ENCODE measurements around the gene CASTOR1. TPM values are rescaled to one million over a fixed set of nuclear protein-coding genes. Genes with fewer than 3 reads are reported as not detected.
A peak's percentile ranks its signal among the peaks of the same experiment; 100 is the strongest.
"Not testable (repeated sequence)": the region's sequence is repeated elsewhere in the genome, so short reads cannot be mapped to it uniquely, and the experiment has no call there.

Gene CASTOR1
- 1 to 10 TPM; 3.6 to 4.0 TPM for total RNA-seq

DNA sequence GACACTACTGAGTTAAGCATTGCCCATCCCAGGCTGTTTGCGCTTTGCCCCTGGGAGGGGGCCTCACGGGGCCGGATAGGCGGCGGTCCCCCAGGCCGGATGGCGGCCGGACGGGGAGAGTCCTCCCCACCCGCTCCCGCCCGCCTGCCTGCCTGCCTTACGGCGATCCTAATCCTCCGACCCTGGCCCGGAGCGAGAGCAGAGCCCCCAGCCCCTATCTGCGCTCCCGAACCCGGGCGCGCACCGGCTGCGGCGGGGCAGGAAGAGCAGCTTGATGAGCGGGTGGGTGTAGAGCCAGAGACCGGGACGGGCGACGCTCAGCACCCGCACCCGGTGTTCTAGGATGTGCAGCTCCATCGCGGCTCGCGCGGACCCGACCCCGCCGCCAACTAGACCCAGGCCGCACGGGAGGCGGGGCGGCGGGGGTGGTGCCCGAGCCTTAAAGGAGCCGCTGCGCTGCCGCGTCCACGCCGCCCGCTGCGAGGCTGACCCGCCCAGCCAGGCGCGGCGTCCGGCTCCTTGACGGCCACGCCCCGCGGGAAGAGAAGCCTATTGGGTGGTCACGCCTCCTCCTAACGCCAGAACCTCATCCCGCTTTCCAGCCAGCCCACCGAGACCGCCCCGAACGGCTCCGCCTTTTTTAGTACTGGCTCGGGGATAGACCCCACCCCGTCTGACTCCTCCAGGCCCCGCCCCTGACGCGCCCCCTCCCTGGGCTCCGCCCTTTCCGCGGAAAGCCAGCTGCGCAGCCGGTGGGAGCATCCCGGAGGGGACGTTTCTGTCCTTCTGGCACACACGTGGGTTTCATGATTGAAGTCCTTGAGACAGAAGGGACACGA is at the start of gene CASTOR1:
Gene CASTOR1, minus strand, starts transcription at position 365 of the 839 bp plus-strand sequence. Its CDS starts 8 bp downstream, at position 357.
- no peaks in the 10 kb centered on the region for H3K27me3 Mint-ChIP-seq
- peak; percentile 94 for DNase-seq
- H3K36me3 Mint-ChIP-seq = peaks cover 8% of the 10 kb centered on the region
- H3K9me3 Mint-ChIP-seq = no peaks in the 10 kb centered on the region
- H3K4me1 Mint-ChIP-seq (ENCODE audit: low read depth) = peaks cover 22% of the 10 kb centered on the region
- intact Hi-C loops (cut with micrococcal nuclease) = loop anchor here (1.0 to 2.0 kb wide), 4 partner anchors 16 to 195 kb away; partner anchors contain the start of genes CCDC157 and SF3A1
- peak within 1 kb of the TSS; percentile 76 for H3K4me3 Mint-ChIP-seq
- H3K27ac Mint-ChIP-seq = peak within 1 kb of the TSS; percentile 69
- CTCF ChIA-PET = interaction anchor here (1.2 to 9.4 kb wide), 20 partner anchors 10 to 199 kb away, joined by 3 to 414 read pairs (median 32); partner anchors contain the start of genes MTFP1, OSM, RNF215 and SEC14L2
- POLR2A ChIA-PET = interaction anchor here (0.7 to 3.3 kb wide), 9 partner anchors 13 to 147 kb away, joined by 3 to 31 read pairs (median 7); partner anchors contain the start of genes CCDC157, RNF215, SEC14L2 and SF3A1

DNA sequence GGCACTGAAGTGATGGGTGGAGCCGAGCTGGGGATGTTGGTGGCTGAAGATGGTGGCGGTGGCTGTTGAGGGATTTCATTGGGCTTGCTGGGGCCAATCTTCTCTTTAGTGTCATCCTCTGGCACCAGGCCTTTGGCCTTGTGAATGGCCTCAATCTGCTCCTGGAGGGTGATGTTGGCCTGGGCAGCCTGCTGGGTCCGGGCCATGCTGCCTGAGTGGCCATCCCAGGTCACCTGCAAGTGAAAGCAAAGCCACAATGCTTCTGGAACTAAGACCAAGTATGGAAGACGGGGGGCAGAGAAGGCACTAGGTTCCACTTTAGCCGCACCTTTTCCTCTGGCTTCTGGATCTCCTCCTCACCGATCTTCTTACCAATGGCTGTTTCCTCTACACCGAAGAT is 49.5 kb upstream of the CASTOR1 start:
- no peaks in the 10 kb centered on the region for H3K27me3 Mint-ChIP-seq
- peaks cover 89% of the 10 kb centered on the region for H3K36me3 Mint-ChIP-seq
- ChIA-PET POLR2A (interaction anchor here (0.7 kb wide), 1 partner anchor 10 kb away, joined by 3 read pairs; no protein-coding TSS in a partner anchor), CTCF (no interaction called here)
- no peak for DNase-seq
- no peaks in the 10 kb centered on the region for H3K9me3 Mint-ChIP-seq
- peaks cover 27% of the 10 kb centered on the region for H3K4me1 Mint-ChIP-seq (ENCODE audit: low read depth)
- no peak overlapping the region for H3K4me3 Mint-ChIP-seq
- intact Hi-C loops (cut with micrococcal nuclease) = no loop called here
- no peak overlapping the region for H3K27ac Mint-ChIP-seq

DNA sequence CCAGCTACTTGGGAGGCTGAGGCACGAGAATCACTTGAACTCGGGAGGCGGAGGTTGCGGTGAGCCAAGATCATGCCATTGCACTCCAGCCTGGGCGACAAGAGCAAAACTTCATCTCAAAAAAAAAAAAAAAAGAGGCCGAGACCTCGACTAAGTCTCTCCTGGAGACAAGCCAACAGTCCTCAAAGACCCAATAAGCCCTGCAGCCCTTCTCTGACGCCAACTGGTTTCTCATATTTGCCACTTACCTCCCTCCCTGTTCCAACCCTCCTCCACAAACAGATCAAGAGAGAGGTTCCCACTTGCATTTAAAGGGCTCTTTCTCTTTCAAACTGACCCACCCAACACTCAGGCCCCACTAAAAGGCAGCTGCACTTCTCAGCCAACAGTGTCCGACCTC is 49.0 kb upstream of the CASTOR1 start:
- H3K9me3 Mint-ChIP-seq; intact Hi-C loops (cut with micrococcal nuclease); CTCF ChIA-PET; H3K27me3 Mint-ChIP-seq; H3K4me3 Mint-ChIP-seq; POLR2A ChIA-PET; DNase-seq: not testable (repeated sequence)
- Mint-ChIP-seq H3K27ac (peak overlapping the region; percentile 38), H3K4me1 (ENCODE audit: low read depth) (peaks cover 30% of the 10 kb centered on the region), H3K36me3 (peaks cover 87% of the 10 kb centered on the region)

GRCh38 chr22:30337461-30337778 is 48.1 kb upstream of the CASTOR1 start:
- Mint-ChIP-seq H3K4me1 (ENCODE audit: low read depth) (peaks cover 37% of the 10 kb centered on the region), H3K36me3 (peaks cover 89% of the 10 kb centered on the region), H3K27ac (peak overlapping the region; percentile 42), H3K9me3 (no peaks in the 10 kb centered on the region), H3K4me3 (no peak overlapping the region), H3K27me3 (no peaks in the 10 kb centered on the region)
- intact Hi-C loops (cut with micrococcal nuclease) = no loop called here
- CTCF ChIA-PET = interaction anchor here (0.7 kb wide), 1 partner anchor 52 kb away, joined by 3 read pairs; no protein-coding TSS in a partner anchor
- no peak for DNase-seq
- POLR2A ChIA-PET = no interaction called here

GRCh38 chr22:30336752-30337460 is 47.6 kb upstream of the CASTOR1 start:
- ChIA-PET CTCF (interaction anchor here (0.7 to 2.4 kb wide), 2 partner anchors 49 to 51 kb away, joined by 3 to 14 read pairs; no protein-coding TSS in a partner anchor), POLR2A (no interaction called here)
- H3K4me3 Mint-ChIP-seq = no peak overlapping the region
- H3K9me3 Mint-ChIP-seq = no peaks in the 10 kb centered on the region
- H3K36me3 Mint-ChIP-seq = peaks cover 88% of the 10 kb centered on the region
- no peaks in the 10 kb centered on the region for H3K27me3 Mint-ChIP-seq
- H3K27ac Mint-ChIP-seq = peak overlapping the region; percentile 54
- peaks cover 41% of the 10 kb centered on the region for H3K4me1 Mint-ChIP-seq (ENCODE audit: low read depth)
- no peak for DNase-seq
- intact Hi-C loops (cut with micrococcal nuclease) = no loop called here

GRCh38 chr22:30335236-30335635 is 45.9 kb upstream of the CASTOR1 start:
- peak overlapping the region; percentile 83 for H3K27ac Mint-ChIP-seq
- intact Hi-C loops (cut with micrococcal nuclease) = loop anchor here (1.0 kb wide), 1 partner anchor 9 kb away; no protein-coding TSS in a partner anchor
- CTCF ChIA-PET = interaction anchor here (1.0 to 2.4 kb wide), 4 partner anchors 9 to 52 kb away, joined by 3 to 14 read pairs (median 4); partner anchors contain the start of gene RNF215

GRCh38 chr22:30334646-30335045 is 45.3 kb upstream of the CASTOR1 start:
- ChIA-PET POLR2A (interaction anchor here (0.7 to 2.0 kb wide), 4 partner anchors 8 to 13 kb away, joined by 3 to 8 read pairs (median 6); partner anchors contain the start of gene TBC1D10A), CTCF (interaction anchor here (1.0 to 2.4 kb wide), 2 partner anchors 47 to 53 kb away, joined by 5 to 14 read pairs; partner anchors contain the start of gene RNF215)
- peak overlapping the region; percentile 83 for H3K27ac Mint-ChIP-seq
- H3K4me1 Mint-ChIP-seq (ENCODE audit: low read depth) = peaks cover 41% of the 10 kb centered on the region
- DNase-seq = peak; percentile 37
- peaks cover 80% of the 10 kb centered on the region for H3K36me3 Mint-ChIP-seq
- intact Hi-C loops (cut with micrococcal nuclease) = loop anchor here (1.0 kb wide), 1 partner anchor 10 kb away; no protein-coding TSS in a partner anchor
- peak overlapping the region; percentile 16 for H3K4me3 Mint-ChIP-seq
- no peaks in the 10 kb centered on the region for H3K27me3 Mint-ChIP-seq
- no peaks in the 10 kb centered on the region for H3K9me3 Mint-ChIP-seq

More at GRCh38 chr22:30335236-30335635, 45.9 kb upstream of the CASTOR1 start:
- H3K27me3 Mint-ChIP-seq = no peaks in the 10 kb centered on the region
- H3K36me3 Mint-ChIP-seq = peaks cover 81% of the 10 kb centered on the region
- H3K9me3 Mint-ChIP-seq = no peaks in the 10 kb centered on the region
- H3K4me3 Mint-ChIP-seq = no peak overlapping the region
- H3K4me1 Mint-ChIP-seq (ENCODE audit: low read depth) = peaks cover 41% of the 10 kb centered on the region
- POLR2A ChIA-PET = interaction anchor here (0.6 to 2.0 kb wide), 5 partner anchors 8 to 22 kb away, joined by 3 to 8 read pairs (median 5); partner anchors contain the start of gene TBC1D10A
- peak; percentile 40 for DNase-seq

DNA sequence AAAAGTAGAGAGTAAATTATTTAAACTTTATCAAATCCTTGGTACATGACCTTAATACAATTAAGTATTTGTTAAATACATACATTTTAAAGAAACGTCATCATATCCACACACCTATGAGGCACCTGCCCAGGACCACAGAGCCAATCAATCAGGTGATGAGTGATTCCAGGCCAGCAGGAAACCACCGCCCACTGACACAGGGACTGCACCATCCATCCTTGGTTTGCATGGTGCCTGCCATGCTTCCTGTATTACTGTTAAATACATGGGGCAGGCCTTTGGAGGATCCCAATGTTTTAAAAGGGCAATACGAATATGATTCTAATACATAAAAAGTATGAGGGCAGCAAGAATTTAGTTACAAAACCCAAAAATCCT is 44.4 kb upstream of the CASTOR1 start:
- intact Hi-C loops (cut with micrococcal nuclease) = loop anchor here (1.0 kb wide), 1 partner anchor 23 kb away; no protein-coding TSS in a partner anchor
- ChIA-PET POLR2A (interaction anchor here (1.8 kb wide), 1 partner anchor 23 kb away, joined by 8 read pairs; the partner anchor contains the start of genes CCDC157 and SF3A1), CTCF (interaction anchor here (1.1 to 3.9 kb wide), 2 partner anchors 45 to 71 kb away, joined by 4 to 25 read pairs; partner anchors contain the start of gene CASTOR1)
- Mint-ChIP-seq H3K4me3 (no peak overlapping the region), H3K27ac (peak overlapping the region; percentile 83), H3K36me3 (peaks cover 71% of the 10 kb centered on the region), H3K9me3 (no peaks in the 10 kb centered on the region), H3K4me1 (ENCODE audit: low read depth) (peaks cover 41% of the 10 kb centered on the region), H3K27me3 (no peaks in the 10 kb centered on the region)
- DNase-seq = peak; percentile 74

- no peak for DNase-seq
These were observed 43.8 kb upstream of the CASTOR1 start for GRCh38 chr22:30332994-30333706.

GRCh38 chr22:30332551-30332950 is 43.2 kb upstream of the CASTOR1 start:
- H3K27me3 Mint-ChIP-seq = no peaks in the 10 kb centered on the region
- H3K36me3 Mint-ChIP-seq = peaks cover 61% of the 10 kb centered on the region
- POLR2A ChIA-PET = interaction anchor here (1.8 kb wide), 1 partner anchor 24 kb away, joined by 8 read pairs; the partner anchor contains the start of genes CCDC157 and SF3A1
- H3K4me3 Mint-ChIP-seq = no peak overlapping the region
- CTCF ChIA-PET = interaction anchor here (1.1 to 3.9 kb wide), 2 partner anchors 44 to 69 kb away, joined by 4 to 25 read pairs; partner anchors contain the start of gene CASTOR1
- H3K27ac Mint-ChIP-seq = peak overlapping the region; percentile 83
- no peaks in the 10 kb centered on the region for H3K9me3 Mint-ChIP-seq
- peaks cover 46% of the 10 kb centered on the region for H3K4me1 Mint-ChIP-seq (ENCODE audit: low read depth)
- DNase-seq = no peak
- intact Hi-C loops (cut with micrococcal nuclease) = no loop called here

More at GRCh38 chr22:30332994-30333706, 43.8 kb upstream of the CASTOR1 start:
- Mint-ChIP-seq H3K9me3 (no peaks in the 10 kb centered on the region), H3K4me1 (ENCODE audit: low read depth) (peaks cover 41% of the 10 kb centered on the region), H3K36me3 (peaks cover 67% of the 10 kb centered on the region), H3K4me3 (no peak overlapping the region), H3K27me3 (no peaks in the 10 kb centered on the region), H3K27ac (peak overlapping the region; percentile 83)
- intact Hi-C loops (cut with micrococcal nuclease) = loop anchor here (1.0 kb wide), 1 partner anchor 23 kb away; no protein-coding TSS in a partner anchor
- CTCF ChIA-PET = interaction anchor here (1.1 to 3.9 kb wide), 2 partner anchors 45 to 70 kb away, joined by 4 to 25 read pairs; partner anchors contain the start of gene CASTOR1
- POLR2A ChIA-PET = interaction anchor here (1.8 kb wide), 1 partner anchor 23 kb away, joined by 8 read pairs; the partner anchor contains the start of genes CCDC157 and SF3A1
